Fibroblast of the aortic adventitia (primary cell): Measurements from ENCODE around the gene CAMK4. TPM values are rescaled to one million over a fixed set of nuclear protein-coding genes. Genes with fewer than 3 reads are reported as not detected.

ENCODE experiments used
- DNase-seq: peaks from one replicate; pipeline ENCODE4 v3.0.0-alpha.2; 2010; ENCODE audit warnings: low read depth
- H3K4me3 ChIP-seq: 2 replicates; pipeline ENCODE4 v1.5.1; 2011; ENCODE audit warnings: low read depth, mild to moderate bottlenecking, control low read depth, low read length, moderate library complexity
- total RNA-seq: library from RNA; depleted of rRNA; stranded (reverse); fragments of >200 nt; gene quantifications from 2 replicates; pipeline ENCODE4 v1.2.3, GENCODE V29; 2012; ENCODE audit warnings: low replicate concordance
- TF ChIP-seq, protein P1 (sequence below): IDR thresholded peaks from 2 replicates; pipeline ENCODE4 v1.5.1; 2011; ENCODE audit warnings: mild to moderate bottlenecking, low read length, control low read depth, inconsistent platforms; ENCODE audit not compliant: insufficient read depth

CAMK4 gene
- total RNA-seq, 1 donor, result 5.4 TPM

DNA sequence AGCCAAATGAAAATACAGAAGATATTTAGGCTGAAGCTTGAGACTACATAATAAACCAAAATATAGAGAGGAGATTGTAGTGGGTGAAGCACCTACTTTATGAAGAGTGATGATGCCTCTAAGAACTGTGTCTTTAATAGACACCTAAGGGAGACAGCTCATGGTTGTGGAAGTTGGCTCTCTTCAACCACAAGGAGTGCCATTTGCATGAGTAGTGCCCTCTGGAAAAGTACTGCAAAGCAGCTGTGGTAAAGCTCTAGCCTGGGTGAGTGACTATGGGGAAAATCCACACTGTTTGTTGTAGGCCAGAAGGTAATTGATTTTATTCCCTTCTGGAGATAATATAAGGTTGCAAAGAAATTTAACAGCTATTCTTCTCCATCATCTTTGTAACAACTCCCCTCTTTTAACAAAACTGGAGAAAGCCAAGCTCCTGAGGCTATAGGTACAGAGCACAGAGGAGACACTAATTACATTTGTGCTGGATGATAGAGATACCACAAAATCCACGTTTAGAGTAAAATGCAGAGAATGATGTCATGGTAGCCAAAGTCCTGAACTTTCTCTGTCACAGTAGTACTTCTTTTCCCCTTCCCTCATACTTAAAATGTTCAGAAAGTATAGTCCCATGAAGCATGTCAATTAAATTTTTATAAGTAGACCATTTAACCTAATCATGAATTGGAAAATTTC lies 165.4 kb downstream of the CAMK4 start:
- TF ChIP-seq, protein P1, sequence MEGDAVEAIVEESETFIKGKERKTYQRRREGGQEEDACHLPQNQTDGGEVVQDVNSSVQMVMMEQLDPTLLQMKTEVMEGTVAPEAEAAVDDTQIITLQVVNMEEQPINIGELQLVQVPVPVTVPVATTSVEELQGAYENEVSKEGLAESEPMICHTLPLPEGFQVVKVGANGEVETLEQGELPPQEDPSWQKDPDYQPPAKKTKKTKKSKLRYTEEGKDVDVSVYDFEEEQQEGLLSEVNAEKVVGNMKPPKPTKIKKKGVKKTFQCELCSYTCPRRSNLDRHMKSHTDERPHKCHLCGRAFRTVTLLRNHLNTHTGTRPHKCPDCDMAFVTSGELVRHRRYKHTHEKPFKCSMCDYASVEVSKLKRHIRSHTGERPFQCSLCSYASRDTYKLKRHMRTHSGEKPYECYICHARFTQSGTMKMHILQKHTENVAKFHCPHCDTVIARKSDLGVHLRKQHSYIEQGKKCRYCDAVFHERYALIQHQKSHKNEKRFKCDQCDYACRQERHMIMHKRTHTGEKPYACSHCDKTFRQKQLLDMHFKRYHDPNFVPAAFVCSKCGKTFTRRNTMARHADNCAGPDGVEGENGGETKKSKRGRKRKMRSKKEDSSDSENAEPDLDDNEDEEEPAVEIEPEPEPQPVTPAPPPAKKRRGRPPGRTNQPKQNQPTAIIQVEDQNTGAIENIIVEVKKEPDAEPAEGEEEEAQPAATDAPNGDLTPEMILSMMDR, result no peak
- DNase-seq, result peak; percentile 18
- no peak overlapping the region for H3K4me3 ChIP-seq

DNA sequence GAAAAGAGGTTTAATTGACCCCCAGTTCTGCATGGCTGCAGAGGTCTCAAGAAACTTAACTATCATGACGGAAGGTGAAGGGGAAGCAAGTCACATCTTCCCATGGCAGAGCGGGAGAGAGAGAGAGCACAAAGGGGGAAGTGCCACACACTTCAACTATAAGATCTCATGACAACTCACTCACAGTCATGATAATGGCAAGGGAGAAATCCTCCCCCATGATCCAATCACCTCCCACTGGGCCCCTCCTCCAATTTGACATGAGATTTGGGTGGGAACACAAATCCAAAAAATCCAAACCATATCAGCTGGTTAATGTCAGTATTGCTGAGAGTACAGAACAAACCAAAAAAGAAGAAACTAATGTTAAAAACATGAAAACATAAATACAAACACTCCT lies 168.0 kb downstream of the CAMK4 start:
- TF ChIP-seq, protein P1, result no peak
- H3K4me3 ChIP-seq, result no peak overlapping the region
- no peak for DNase-seq

DNA sequence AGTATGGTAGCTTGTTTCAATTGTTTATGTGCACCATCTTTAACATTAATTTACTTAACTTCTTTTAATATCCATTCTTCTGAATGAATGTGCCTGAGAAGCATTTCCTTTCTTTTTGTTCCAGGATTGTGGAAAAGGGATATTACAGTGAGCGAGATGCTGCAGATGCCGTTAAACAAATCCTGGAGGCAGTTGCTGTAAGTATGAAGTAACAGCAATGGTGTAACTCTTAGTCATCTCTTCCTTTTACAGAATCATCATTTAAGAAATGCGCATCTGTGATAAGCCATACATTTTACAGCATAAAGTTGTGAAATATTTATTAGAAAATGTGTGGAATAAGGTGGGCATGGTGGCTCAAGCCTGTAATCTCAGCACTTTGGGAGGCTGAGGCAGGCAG lies 170.4 kb downstream of the CAMK4 start:
- TF ChIP-seq, protein P1, result no peak
- DNase-seq, result peak; percentile 76
- no peak overlapping the region for H3K4me3 ChIP-seq

DNA sequence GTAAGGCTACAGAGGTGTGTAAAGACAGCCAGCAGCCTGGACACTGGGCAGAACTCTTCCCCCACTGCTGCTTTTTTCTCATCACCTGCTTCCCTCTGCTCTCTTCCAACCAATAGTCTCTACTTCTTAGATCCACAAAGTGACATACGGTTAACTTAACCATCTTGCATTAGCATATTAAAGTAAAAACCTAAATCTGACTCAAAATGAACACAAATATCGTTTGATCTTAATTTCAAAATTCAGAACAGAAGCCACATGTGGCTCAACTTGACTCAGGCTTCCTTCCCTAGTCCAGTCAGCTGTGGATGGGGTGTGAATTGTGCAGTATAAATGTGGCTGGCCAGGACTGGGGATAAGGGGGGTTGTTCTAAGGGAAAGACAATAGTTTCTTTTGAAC lies 173.8 kb downstream of the CAMK4 start:
- DNase-seq, result no peak
- no peak overlapping the region for H3K4me3 ChIP-seq
- TF ChIP-seq, protein P1, result no peak

DNA sequence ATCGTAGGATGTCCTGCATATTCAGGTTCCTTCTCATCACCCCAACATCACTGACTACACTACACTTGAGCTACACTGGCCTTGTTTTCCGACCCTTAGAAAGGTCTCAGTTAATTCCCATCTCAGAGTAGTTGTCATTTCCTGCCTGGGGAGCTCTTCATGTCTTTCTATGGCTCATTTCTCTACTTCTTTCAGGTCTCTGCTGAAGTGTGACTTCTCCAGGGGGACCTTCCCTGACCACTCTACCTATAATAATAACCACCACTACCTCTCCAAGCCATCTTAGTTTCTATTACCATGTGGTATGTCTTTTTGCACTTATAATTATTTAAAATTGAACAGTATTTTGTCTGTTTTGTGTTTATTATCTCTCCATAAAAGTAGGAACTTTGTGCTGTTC lies 174.9 kb downstream of the CAMK4 start:
- no peak overlapping the region for H3K4me3 ChIP-seq
- TF ChIP-seq, protein P1, result no peak
- DNase-seq, result no peak

DNA sequence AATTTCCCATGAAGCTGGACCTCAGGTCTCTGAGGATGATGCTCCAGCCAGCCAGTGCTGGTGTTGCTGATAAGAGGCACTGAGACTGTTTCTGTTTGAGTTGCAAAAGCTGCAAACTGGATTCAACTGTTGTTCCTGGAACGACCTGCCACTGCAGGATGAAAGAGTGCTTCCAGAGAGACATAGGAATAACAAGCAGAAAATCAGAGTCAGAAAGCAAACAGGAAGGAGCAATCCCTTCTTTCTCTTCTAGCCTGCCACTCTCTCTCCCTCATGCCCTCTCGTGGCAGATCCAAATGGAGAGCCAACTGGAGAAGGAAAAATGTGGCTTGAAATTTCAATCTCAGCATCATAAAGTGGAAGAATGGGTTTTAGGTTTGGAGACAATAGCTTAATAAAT lies 177.7 kb downstream of the CAMK4 start:
- H3K4me3 ChIP-seq, result no peak overlapping the region
- TF ChIP-seq, protein P1, result peak; percentile 24

DNA sequence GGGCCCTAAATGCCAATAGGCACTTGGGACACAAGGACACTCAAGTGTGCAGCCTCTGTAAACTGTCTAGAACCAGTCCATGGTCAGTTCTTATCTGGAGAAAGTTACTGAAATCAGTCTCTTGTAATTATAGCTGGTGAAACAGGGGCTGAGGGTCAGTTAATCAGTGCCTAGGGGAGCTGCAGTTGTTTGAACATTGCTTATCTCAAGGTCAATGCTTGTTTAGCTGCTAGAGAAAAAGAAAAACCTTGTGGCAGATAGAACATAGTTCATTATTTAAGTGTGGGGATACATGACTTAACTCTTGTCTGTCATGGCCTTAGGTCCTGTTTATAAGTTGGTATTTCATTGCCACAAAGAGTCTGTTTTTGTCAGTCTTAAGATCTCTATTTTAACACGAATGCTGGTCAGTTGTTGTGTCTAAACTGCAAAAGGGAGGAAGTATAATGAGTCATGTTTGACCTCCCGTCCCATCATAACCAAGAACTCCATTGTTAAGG lies 180.1 kb downstream of the CAMK4 start:
- DNase-seq, result no peak
- TF ChIP-seq, protein P1, result no peak
- no peak overlapping the region for H3K4me3 ChIP-seq

More for the DNA sequence above, 177.7 kb downstream of the CAMK4 start:
- DNase-seq, result peak; percentile 5
